ENCODE measurements around the gene ARHGAP1.

ARHGAP1 gene

GRCh38 chr11:46700241-46701077, at the start of gene ARHGAP1, which contains the start of gene ZNF408:
ARHGAP1 (minus strand) TSS chr11:46700619; CDS start chr11:46696107, 4,512 bp downstream.
ZNF408 (plus strand) TSS chr11:46701031; CDS start chr11:46701048, 17 bp downstream.
- DNase-seq = peak; percentile 99

- no peak for DNase-seq
These were observed 46.7 kb upstream of the ARHGAP1 start for GRCh38 chr11:46747150-46747549.

- DNase-seq = no peak
These were observed 45.6 kb upstream of the ARHGAP1 start for GRCh38 chr11:46745995-46746394.

DNA sequence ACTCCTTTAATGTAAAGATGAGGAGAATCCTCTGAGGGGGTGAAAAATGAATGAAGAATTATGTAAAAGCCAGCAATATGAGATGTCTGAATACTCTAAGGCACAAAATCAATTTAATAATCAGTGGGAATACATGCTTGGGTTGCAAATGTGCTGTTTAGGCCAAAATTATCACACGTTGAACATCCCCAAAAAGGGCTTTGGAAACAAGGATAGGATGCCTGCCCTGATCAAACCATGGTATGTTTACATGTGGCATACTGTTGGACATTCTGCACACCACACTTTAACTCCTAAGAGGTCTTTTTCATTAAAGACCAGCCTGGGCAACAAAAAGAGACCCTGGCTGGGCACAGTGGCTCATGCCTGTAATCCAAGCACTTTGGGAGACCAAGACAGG, 44.9 kb upstream of the ARHGAP1 start:
- no peak for DNase-seq

GRCh38 chr11:46743693-46744339, 43.4 kb upstream of the ARHGAP1 start:
- DNase-seq = no peak

DNA sequence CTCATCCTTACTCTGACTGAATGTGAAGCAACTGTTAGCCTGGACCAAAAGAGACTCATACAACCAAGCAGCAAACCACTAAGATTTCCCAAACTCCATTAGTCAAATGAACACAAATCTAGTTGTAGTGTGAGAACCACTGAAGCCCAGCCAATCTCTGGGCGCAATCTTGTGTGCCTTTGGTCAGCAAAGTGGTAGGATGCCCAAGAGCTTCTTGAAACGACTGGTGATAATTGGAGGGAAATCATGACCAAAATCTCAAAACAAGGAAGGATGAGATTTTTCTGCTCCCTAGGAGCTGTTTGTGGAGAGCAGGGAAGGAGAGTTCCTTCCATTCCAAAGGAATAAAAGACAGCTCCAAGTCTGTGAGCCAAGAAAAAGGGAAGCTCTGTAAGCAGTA, 42.6 kb upstream of the ARHGAP1 start:
- no peak for DNase-seq

- no peak for DNase-seq
These were observed 41.4 kb upstream of the ARHGAP1 start for GRCh38 chr11:46741600-46742484.

DNA sequence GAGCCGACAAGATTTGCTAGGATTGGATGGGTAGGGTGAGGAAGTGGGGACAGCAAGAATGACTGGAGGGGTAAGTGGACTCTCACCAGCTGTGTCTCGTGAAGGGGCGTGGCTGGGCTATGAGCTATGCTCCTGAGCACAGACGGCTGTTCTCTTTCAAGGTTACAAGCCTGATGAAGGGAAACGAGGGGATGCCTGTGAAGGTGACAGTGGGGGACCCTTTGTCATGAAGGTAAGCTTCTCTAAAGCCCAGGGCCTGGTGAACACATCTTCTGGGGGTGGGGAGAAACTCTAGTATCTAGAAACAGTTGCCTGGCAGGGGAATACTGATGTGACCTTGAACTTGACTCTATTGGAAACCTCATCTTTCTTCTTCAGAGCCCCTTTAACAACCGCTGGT, 38.5 kb upstream of the ARHGAP1 start:
- no peak for DNase-seq

DNA sequence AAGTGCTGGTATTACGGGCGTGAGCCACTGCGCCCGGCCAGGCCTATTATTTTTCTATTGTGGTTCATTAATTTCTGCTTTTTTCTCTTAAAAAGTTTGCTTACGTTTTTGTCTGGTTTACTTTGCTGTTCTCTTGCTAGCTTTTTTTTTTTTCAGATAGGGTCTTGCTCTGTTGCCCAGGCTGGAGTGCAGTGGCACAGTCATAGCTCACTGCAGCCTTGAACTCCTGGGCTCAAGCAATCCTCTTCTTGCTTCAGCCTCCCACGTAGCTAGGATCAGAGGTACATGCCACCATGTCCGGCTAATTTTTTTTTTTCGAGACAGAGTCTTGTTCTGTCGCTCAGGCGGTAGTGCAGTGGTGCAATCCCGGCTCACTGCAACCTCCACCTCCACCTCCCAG, 37.3 kb upstream of the ARHGAP1 start:
- no peak for DNase-seq

DNA sequence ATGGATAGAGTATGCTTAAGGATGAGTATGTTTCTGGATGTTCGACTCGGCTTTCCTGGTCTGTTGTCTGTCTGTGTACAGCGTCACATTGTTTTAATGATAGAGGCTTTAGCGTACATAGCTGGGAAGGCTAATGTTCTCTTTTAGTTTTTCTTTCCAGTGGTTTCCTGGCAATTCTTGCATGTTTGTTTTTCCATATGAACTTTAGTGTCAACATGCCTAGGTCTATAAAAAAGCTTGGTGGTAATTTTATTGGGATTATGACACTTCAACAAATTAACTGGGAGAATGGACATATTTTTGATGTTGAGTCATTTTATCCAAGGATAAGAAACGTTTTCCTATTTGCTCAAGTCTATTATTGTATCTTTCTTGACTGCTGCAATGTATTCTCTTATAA, 36.2 kb upstream of the ARHGAP1 start:
- DNase-seq = no peak

DNA sequence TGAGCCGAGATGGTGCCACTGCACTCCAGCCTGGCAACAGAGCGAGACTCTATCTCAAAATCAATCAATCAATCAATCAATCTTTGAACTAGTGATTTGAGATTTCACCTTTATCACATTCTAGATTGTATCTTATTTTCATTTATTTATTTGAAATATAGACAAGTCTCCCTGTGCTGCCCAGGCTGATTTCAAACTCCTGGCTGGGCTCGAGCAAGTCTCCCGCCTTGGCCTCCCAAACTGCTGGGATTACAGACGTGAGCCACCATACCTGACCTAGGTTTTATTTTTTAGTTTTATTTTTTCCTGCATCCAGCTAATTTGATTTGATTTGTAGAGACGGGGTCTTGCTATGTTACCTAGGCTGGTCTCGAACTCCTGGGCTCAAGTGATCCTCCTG, 35.7 kb upstream of the ARHGAP1 start:
- no peak for DNase-seq

DNA sequence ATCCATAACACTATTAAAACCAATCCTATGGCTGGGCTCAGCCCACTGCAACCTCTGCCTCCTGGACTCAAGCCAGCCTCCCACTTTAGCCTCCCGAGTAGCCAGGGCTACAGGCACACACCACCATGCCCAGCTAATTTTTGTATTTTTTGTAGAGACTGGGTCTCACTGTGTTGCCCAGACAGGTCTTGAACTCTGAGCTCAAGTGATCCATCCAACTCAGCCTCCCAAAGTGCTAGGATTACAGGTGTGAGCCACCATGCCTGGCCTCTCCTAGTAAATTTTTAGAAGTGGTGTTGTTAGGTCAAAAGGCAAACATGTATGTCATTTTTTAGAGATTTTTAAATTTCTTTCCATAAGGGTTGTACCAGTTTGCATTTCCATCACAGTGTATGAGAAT, 32.8 kb upstream of the ARHGAP1 start:
- no peak for DNase-seq

- DNase-seq = no peak
These were observed 31.1 kb upstream of the ARHGAP1 start for GRCh38 chr11:46731545-46731944.

DNA sequence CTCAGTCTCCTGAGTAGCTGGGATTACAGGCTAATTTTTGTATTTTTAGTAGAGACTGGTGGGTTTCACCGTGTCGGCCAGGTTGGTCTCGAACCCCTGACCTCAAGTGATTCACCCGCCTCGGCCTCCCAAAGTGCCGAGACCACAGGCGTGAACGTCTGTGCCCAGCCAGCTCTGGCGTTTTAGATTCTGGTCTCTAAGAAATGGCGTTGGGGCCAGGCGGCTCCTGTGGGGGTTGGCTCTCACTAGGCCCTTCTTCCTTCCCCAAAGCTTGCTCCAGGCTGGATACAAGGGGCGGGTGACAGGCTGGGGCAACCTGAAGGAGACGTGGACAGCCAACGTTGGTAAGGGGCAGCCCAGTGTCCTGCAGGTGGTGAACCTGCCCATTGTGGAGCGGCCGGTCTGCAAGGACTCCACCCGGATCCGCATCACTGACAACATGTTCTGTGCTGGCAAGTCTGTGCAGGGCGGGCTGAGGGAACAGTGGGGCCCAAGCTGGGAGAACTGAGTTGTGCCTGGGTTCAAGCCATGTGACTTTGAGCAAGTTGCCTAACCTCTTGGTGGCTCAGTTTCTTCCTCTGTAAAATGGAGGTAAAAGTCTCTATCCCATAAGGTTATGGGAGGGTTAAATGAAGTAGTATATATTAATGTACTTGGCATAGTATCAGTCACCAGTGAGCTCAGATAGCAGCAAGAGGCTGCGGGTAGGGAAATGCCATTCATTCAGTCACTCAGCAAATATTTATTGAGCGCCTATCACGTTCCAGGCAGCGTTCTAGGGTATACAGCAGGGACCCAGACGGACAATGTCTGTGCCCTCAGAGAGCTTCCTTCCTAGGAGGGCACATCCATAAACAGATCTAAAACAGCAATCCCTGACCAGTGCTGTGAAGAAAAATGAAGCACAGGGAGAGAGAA, 28.9 kb upstream of the ARHGAP1 start:
- no peak for DNase-seq

DNA sequence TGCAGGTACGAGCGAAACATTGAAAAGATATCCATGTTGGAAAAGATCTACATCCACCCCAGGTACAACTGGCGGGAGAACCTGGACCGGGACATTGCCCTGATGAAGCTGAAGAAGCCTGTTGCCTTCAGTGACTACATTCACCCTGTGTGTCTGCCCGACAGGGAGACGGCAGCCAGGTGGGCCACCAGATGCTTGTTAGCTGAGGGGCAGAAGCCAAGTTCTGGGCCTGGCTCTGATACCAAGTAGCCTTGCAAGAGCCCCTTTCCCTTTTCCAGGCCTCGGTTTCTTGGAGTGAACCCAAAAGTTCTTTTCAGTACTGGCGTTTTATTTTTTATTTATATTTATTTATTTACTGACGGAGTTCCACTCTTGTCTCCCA, 28.2 kb upstream of the ARHGAP1 start:
- DNase-seq = no peak

- no peak for DNase-seq
These were observed 27.7 kb upstream of the ARHGAP1 start for GRCh38 chr11:46727952-46728658.

GRCh38 chr11:46726206-46726862, 25.9 kb upstream of the ARHGAP1 start:
- no peak for DNase-seq

- DNase-seq = no peak
These were observed 25.2 kb upstream of the ARHGAP1 start for GRCh38 chr11:46725338-46726205.

DNA sequence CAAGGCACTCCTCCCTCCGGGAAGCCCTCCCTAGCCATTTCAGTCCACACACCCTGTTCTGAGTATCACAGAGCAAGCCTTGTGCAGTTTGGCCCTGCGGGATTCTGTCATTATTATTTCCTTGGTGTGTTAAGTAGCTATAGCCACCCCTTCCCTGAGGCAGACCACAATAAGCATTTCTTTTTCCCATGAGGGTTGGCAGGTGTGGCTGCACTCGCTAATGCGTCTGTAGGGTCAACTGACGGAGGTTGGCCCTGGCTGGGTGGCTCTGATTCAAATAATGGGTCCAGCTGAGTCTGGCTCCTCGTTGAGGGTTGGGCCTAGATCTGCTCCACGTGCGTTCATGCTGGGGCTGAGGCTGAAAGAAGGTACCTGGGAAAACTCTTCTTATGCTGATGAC, 23.7 kb upstream of the ARHGAP1 start:
- DNase-seq = no peak

GRCh38 chr11:46723359-46723680, 22.9 kb upstream of the ARHGAP1 start:
- DNase-seq = no peak

Data from OCI-M1 (cell line).